Stimulated activated effector memory CD8-positive, alpha-beta T cell treated with anti-CD3 and anti-CD28 coated beads, Interleukin-12 subunit alpha, Interleukin-12 subunit beta, amount 100 ng/mL, for 72 hours (primary cell): Measurements from ENCODE around the gene PPP1R3F.

ENCODE experiments used
- ATAC-seq: fragments of 150-1000 bp; cut with Tn5 transposase; 2 replicates; pipeline ENCODE4 v1.10.0; 2021
- DNase-seq, 2 donors: peaks; one replicate each; pipeline ENCODE4 v3.0.0; 2021 to 2022; ENCODE audit warnings: low spot score in 2 of 2
- H3K27ac Mint-ChIP-seq: one replicate; pipeline ENCODE4 v1.8.0; 2022; ENCODE audit warnings: mild to moderate bottlenecking, mixed read lengths
- H3K36me3 Mint-ChIP-seq: one replicate; pipeline ENCODE4 v1.8.0; 2022; ENCODE audit warnings: mild to moderate bottlenecking, mixed read lengths
- H3K4me1 Mint-ChIP-seq: one replicate; pipeline ENCODE4 v1.8.0; 2022; ENCODE audit warnings: mixed read lengths
- H3K4me3 Mint-ChIP-seq: one replicate; pipeline ENCODE4 v1.8.0; 2022; ENCODE audit warnings: mild to moderate bottlenecking, mixed read lengths
- H3K9me3 Mint-ChIP-seq: one replicate; pipeline ENCODE4 v1.8.0; 2022; ENCODE audit warnings: mixed read lengths

PPP1R3F gene

GRCh38 chrX:49269767-49270248 lies at the start of gene PPP1R3F:
TSS of gene PPP1R3F (plus strand) at chrX:49269793. CDS start at chrX:49269870, 77 bp downstream.
- H3K9me3 Mint-ChIP-seq, result no peaks in the 10 kb centered on the region
- ATAC-seq (peak; percentile 17), DNase-seq (no peak)
- H3K4me3 Mint-ChIP-seq, result peak within 1 kb of the TSS; percentile 80
- H3K36me3 Mint-ChIP-seq, result peaks cover 40% of the 10 kb centered on the region
- H3K27ac Mint-ChIP-seq, result peak within 1 kb of the TSS; percentile 96
- H3K4me1 Mint-ChIP-seq, result peaks cover 53% of the 10 kb centered on the region

GRCh38 chrX:49220100-49220499 lies 49.5 kb upstream of the PPP1R3F start:
- Mint-ChIP-seq H3K36me3 (no peaks in the 10 kb centered on the region), H3K27ac (no peak overlapping the region), H3K4me3 (no peak overlapping the region), H3K9me3 (no peaks in the 10 kb centered on the region), H3K4me1 (no peaks in the 10 kb centered on the region)
- no peak for ATAC-seq
- DNase-seq, result no peak

DNA sequence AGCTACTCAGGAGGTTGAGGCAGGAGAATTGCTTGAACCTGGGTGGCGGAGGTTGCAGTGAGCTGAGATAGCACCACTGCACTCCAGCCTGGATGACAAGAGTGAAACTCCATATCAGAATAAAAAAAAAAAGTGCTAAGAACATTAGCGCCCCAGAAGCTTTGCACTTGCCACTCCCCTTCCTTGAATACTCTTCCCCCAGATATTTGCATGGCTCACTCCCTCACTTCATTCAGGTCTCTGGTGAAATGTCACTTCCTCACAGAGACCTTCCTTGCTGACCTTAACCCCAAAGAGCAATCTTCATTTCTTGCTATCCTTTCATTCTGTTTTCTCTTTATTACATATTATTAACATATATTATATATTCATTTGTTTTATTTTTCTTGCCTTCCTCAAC lies 47.7 kb upstream of the PPP1R3F start:
- Mint-ChIP-seq H3K9me3 (no peaks in the 10 kb centered on the region), H3K4me3 (no peak overlapping the region), H3K36me3 (no peaks in the 10 kb centered on the region), H3K27ac (no peak overlapping the region), H3K4me1 (no peaks in the 10 kb centered on the region)
- no peak for DNase-seq
- ATAC-seq, result no peak

GRCh38 chrX:49225858-49226257 lies 43.7 kb upstream of the PPP1R3F start:
- Mint-ChIP-seq H3K4me1 (peaks cover 5% of the 10 kb centered on the region), H3K27ac (no peak overlapping the region), H3K4me3 (no peak overlapping the region), H3K36me3 (no peaks in the 10 kb centered on the region), H3K9me3 (no peaks in the 10 kb centered on the region)
- DNase-seq, result no peak
- no peak for ATAC-seq

- Mint-ChIP-seq H3K36me3 (no peaks in the 10 kb centered on the region), H3K9me3 (no peaks in the 10 kb centered on the region), H3K4me1 (peaks cover 14% of the 10 kb centered on the region), H3K27ac (no peak overlapping the region), H3K4me3 (no peak overlapping the region)
- DNase-seq (no peak), ATAC-seq (no peak)
Measured at GRCh38 chrX:49226946-49227345, 42.6 kb upstream of the PPP1R3F start.

- ATAC-seq, result no peak
Measured at GRCh38 chrX:49227726-49228125, 41.9 kb upstream of the PPP1R3F start.

GRCh38 chrX:49228185-49228584 lies 41.4 kb upstream of the PPP1R3F start:
- H3K27ac Mint-ChIP-seq, result no peak overlapping the region
- H3K4me3 Mint-ChIP-seq, result no peak overlapping the region
- H3K36me3 Mint-ChIP-seq, result no peaks in the 10 kb centered on the region

More at GRCh38 chrX:49227726-49228125, 41.9 kb upstream of the PPP1R3F start:
- DNase-seq, result no peak
- H3K36me3 Mint-ChIP-seq, result no peaks in the 10 kb centered on the region
- H3K9me3 Mint-ChIP-seq, result no peaks in the 10 kb centered on the region
- no peak overlapping the region for H3K4me3 Mint-ChIP-seq
- H3K4me1 Mint-ChIP-seq, result peaks cover 15% of the 10 kb centered on the region
- H3K27ac Mint-ChIP-seq, result no peak overlapping the region

DNA sequence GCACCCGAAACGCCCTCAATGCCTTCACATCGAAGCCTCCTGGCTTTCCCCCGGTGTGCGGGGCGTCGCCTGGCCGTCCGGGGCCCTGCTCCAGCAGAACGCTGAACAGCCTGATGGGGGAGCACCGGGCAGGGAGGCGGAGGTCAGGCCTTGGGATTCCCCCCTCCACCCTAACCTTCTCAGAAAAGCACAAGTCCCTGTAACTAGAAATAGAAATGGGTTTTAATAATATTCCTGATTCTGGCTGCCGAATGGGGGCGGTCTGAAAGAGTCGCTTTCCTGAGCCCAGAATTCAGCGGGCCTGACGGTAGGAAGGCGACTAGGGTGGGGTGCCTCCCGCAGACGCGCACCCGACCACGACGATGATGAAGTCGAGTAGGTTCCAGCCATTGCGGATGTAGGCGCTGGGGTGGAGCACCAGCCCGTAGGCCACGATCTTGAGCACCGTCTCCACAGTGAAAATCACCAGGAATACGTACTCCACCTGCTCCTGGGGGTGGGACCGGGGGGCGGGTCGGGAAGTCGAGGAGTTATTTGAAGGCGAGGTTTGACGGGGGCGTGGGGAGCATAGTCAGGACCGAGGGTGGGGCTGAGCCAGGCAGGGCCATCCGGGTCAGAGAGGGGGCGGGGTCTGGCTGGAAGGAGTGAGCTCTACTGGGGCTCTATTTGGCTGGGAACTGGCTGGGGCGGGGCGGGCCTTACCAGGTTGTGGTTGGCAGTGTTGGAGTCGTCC lies 38.9 kb upstream of the PPP1R3F start:
- peak overlapping the region; percentile 67 for H3K4me3 Mint-ChIP-seq
- peak; percentile 21 to 74 for DNase-seq
- H3K36me3 Mint-ChIP-seq, result no peaks in the 10 kb centered on the region
- no peaks in the 10 kb centered on the region for H3K9me3 Mint-ChIP-seq
- peak overlapping the region; percentile 88 for H3K27ac Mint-ChIP-seq
- ATAC-seq, result peak; percentile 88
- peaks cover 21% of the 10 kb centered on the region for H3K4me1 Mint-ChIP-seq

More at GRCh38 chrX:49228185-49228584, 41.4 kb upstream of the PPP1R3F start:
- Mint-ChIP-seq H3K9me3 (no peaks in the 10 kb centered on the region), H3K4me1 (peaks cover 15% of the 10 kb centered on the region)
- no peak for ATAC-seq
- DNase-seq, result no peak

DNA sequence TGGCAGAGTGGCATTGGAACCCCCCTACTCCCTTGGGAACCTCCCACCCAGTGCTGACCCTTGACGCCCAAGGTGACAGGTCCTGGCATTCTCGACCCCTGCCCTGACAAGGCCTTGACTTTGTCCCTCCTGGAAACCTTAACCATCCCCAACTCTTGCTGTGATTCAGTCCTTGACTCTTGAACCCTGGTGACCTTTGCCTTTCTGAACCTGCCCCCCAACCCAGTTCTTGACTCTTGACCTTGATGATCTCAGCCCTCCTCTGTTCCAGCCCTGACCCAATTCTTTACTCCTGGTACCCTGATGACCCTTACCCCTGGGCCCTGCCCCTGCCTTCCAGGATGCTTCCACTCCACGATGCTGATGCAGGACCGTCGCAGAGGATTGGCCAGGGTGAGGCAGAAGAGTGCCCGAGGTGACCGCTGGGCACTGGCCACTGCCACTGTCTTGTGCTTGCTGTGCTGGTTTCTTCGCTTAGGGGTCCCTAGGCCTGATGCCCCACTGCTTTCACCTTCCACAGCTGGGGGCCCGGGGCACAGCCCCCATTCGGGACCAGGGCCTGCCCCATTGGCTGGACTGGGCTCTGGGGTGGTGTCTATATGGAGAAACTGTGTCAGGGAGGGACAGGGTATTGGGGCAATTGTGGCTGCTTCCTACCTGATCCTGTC lies 38.1 kb upstream of the PPP1R3F start:
- DNase-seq (no peak), ATAC-seq (no peak)
- Mint-ChIP-seq H3K4me1 (peaks cover 21% of the 10 kb centered on the region), H3K27ac (peak overlapping the region; percentile 88), H3K4me3 (peak overlapping the region; percentile 67), H3K36me3 (no peaks in the 10 kb centered on the region), H3K9me3 (no peaks in the 10 kb centered on the region)

DNA sequence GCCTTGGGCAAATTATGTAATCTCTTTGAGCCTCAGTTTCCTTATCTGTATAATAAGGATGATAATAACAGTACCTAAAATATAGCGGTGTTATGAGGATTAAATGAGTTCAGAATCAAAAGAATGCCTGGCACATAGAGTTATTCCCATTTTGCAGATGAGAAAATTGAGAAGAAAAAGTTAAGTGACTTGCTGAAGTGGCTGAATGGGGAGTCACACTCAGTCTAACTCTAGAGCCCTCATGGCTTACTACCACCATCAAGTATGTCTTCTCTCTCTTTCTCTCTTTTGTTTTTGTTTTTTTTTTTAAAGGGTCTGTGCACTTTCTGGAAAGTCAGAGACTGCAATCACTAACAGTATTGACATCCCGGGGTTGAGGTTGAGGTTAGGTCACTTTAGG lies 37.1 kb upstream of the PPP1R3F start:
- DNase-seq (no peak), ATAC-seq (no peak)
- Mint-ChIP-seq H3K36me3 (peaks cover 10% of the 10 kb centered on the region), H3K9me3 (no peaks in the 10 kb centered on the region), H3K4me3 (no peak overlapping the region), H3K4me1 (peaks cover 30% of the 10 kb centered on the region), H3K27ac (no peak overlapping the region)

DNA sequence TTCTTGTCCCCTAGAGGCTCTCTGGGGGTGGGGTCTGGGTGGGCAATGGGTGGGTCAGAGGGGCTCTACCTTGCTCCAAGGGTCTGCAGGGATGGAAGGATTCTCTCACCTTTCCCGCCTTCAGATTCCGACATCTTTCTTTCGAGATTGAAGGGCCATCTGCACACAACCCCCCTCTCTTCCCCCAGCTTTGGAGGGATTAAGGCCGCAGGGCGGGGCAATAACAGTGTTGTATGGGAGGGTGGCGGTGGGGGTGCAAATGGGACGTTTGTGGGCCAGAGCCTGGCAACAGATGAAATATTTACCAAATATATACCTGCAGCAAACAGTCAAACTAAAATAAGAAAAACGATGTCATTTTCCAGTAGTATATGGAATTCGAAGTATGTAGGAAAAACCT lies 36.4 kb upstream of the PPP1R3F start, which contains the start of gene CACNA1F:
CACNA1F (minus strand) TSS at position 165 of the 400 bp plus-strand sequence; CDS start at position 134, 31 bp downstream.
- ATAC-seq (no peak), DNase-seq (no peak)
- no peak within 1 kb of the TSS for H3K4me3 Mint-ChIP-seq
- no peak within 1 kb of the TSS for H3K27ac Mint-ChIP-seq
- peaks cover 16% of the 10 kb centered on the region for H3K36me3 Mint-ChIP-seq
- peaks cover 30% of the 10 kb centered on the region for H3K4me1 Mint-ChIP-seq
- H3K9me3 Mint-ChIP-seq, result no peaks in the 10 kb centered on the region

- Mint-ChIP-seq H3K9me3 (no peaks in the 10 kb centered on the region), H3K4me3 (no peak overlapping the region), H3K27ac (no peak overlapping the region), H3K36me3 (peaks cover 20% of the 10 kb centered on the region), H3K4me1 (peaks cover 30% of the 10 kb centered on the region)
- ATAC-seq, result no peak
- DNase-seq, result no peak
Measured at GRCh38 chrX:49233887-49234555, 35.6 kb upstream of the PPP1R3F start.

DNA sequence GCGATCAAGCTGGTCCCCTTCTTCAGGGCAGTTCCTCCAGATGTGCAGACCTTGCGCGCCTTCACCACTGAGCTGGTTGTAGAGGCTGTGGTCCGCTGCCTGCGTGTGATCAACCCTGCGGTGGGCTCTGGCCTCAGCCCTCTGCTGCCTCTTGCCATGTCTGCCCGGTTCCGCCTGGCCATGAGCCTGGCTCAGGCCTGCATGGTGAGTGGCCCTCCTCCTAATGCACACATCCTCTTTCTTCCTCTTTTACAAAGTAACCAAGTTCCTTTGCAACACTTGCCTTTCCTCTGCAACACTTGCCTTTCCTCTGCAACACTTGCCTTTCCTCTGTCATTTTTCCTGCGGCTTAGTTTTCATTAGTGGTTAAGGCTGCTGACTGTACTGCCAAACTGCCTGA lies 32.5 kb upstream of the PPP1R3F start:
- Mint-ChIP-seq H3K36me3 (peaks cover 44% of the 10 kb centered on the region), H3K4me1 (peaks cover 15% of the 10 kb centered on the region), H3K9me3 (no peaks in the 10 kb centered on the region), H3K4me3 (peak overlapping the region; percentile 92), H3K27ac (peak overlapping the region; percentile 97)
- ATAC-seq (no peak), DNase-seq (no peak)

- Mint-ChIP-seq H3K4me1 (peaks cover 15% of the 10 kb centered on the region), H3K9me3 (no peaks in the 10 kb centered on the region), H3K36me3 (peaks cover 59% of the 10 kb centered on the region), H3K4me3 (no peak overlapping the region), H3K27ac (no peak overlapping the region)
- DNase-seq (no peak), ATAC-seq (no peak)
Measured at GRCh38 chrX:49238735-49239134, 30.9 kb upstream of the PPP1R3F start.

DNA sequence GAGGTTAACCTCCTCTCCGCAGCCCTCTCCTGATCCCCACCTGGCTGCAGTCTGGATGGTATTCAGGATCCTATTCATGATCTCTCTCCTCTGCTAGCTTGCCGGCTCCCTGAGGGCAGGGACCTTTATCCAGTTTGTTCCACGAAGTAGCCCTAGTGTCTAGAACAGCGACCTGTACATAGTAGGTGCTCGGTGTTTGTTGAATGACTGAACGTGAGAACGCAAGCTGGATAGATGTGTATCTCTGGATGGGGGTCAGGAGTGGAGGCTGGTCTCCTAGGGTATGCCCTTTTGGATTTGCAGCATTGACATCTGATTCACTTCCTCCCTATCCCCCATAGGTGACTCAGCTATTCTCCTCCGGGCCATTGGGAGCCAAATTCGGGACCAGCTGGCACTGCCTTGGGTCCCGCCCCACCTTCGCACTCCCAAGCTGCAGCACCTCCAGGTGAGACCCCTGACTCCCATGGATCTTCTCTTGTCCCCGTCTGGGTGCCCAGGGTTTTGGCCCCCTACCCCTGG lies 27.0 kb upstream of the PPP1R3F start:
- ATAC-seq, result no peak
- H3K4me3 Mint-ChIP-seq, result no peak overlapping the region
- H3K36me3 Mint-ChIP-seq, result peaks cover 88% of the 10 kb centered on the region
- no peak for DNase-seq
- no peaks in the 10 kb centered on the region for H3K9me3 Mint-ChIP-seq
- H3K27ac Mint-ChIP-seq, result no peak overlapping the region
- peaks cover 4% of the 10 kb centered on the region for H3K4me1 Mint-ChIP-seq
